Panc1 (cell line): Measurements from ENCODE around the gene DHX8. TPM values are rescaled to one million over a fixed set of nuclear protein-coding genes. Genes with fewer than 3 reads are reported as not detected.

Experiments
- ATAC-seq: fragments of 200-7000 bp; cut with Tn5 transposase; 2 replicates; pipeline ENCODE4 v1.9.1; 2020; ENCODE audit warnings: mild to moderate bottlenecking, moderate library complexity
- BruUV-seq: library from RNA; stranded (reverse); fragments of 400-500 nt; replicated peaks from 2 replicates; lab custom pipeline; 2021; lab: Mats Ljungman, UMichigan
- CTCF ChIA-PET: fragments of 300-600 bp; sonication (Branson Sonifier 250); formaldehyde crosslinking; loops from one replicate; lab custom pipeline; 2022; ENCODE audit warnings: antibody characterized with exemption; lab: Charles Lee
- POLR2A ChIA-PET: fragments of 300-600 bp; sonication (Branson Sonifier 250); formaldehyde crosslinking; loops from one replicate; lab custom pipeline; 2022; ENCODE audit warnings: antibody characterized with exemption; lab: Charles Lee
- DNase-seq: peaks from one replicate; pipeline ENCODE4 v3.0.0-alpha.2; 2010; ENCODE audit warnings: low read depth, low spot score
- H3K27ac ChIP-seq: 2 replicates; pipeline ENCODE4 v1.5.1; 2011; ENCODE audit warnings: mild to moderate bottlenecking, low read length, inconsistent platforms
- H3K27me3 ChIP-seq: fragments of 200-500 bp; sonication (Bioruptor generic); 2 replicates; pipeline ENCODE4 v1.6.0; 2014; ENCODE audit warnings: low read length, inconsistent platforms; ENCODE audit not compliant: control insufficient read depth, insufficient read depth
- H3K36me3 ChIP-seq: fragments of 200-500 bp; sonication (Bioruptor generic); 2 replicates; pipeline ENCODE4 v1.5.1; 2014; ENCODE audit warnings: inconsistent platforms, mild to moderate bottlenecking, low read length, moderate library complexity; ENCODE audit not compliant: control insufficient read depth, insufficient read depth
- H3K4me1 ChIP-seq: 2 replicates; pipeline ENCODE4 v1.5.1; 2011; ENCODE audit warnings: inconsistent platforms, mild to moderate bottlenecking, low read length, moderate library complexity; ENCODE audit not compliant: control insufficient read depth, insufficient read depth
- H3K4me3 ChIP-seq, 2 experiments: 2 replicates each; pipeline ENCODE4 v1.5.1; 2011 to 2012; ENCODE audit warnings: low read depth in 2 of 2, low read length in 2 of 2, mild to moderate bottlenecking in 2 of 2, inconsistent platforms in 1 of 2, moderate library complexity in 1 of 2
- H3K9me3 ChIP-seq: fragments of 200-500 bp; sonication (Bioruptor generic); 2 replicates; pipeline ENCODE4 v1.5.1; 2014; ENCODE audit warnings: low read depth, mild to moderate bottlenecking, inconsistent platforms, low read length, moderate library complexity; ENCODE audit not compliant: control insufficient read depth, insufficient read depth
- POLR2AphosphoS5 ChIP-seq: IDR thresholded peaks from 2 replicates; pipeline ENCODE4 v1.6.1; 2012; ENCODE audit warnings: mild to moderate bottlenecking, low read depth, low read length, moderate library complexity
- SIN3A ChIP-seq: IDR thresholded peaks from 2 replicates; pipeline ENCODE4 v1.6.1; 2012; ENCODE audit warnings: low read depth, mild to moderate bottlenecking, low read length, moderate library complexity, borderline replicate concordance; ENCODE audit not compliant: insufficient read depth
- TCF7L2 ChIP-seq: IDR thresholded peaks from 2 replicates; pipeline ENCODE4 v1.6.1; 2011; ENCODE audit warnings: mild to moderate bottlenecking, low read depth, low read length, inconsistent platforms
- in situ Hi-C: cut with HindIII; loops from 2 replicates; pipeline ENCODE4 v1.10.0; 2016; ENCODE audit warnings: low sequenced_read_pairs, low pct_unique_long_range_greater_than_20kb
- intact Hi-C: fragments of 100-400 bp; cut with micrococcal nuclease; formaldehyde crosslinking; loops from one replicate; pipeline ENCODE4 v1.10.0; 2022; ENCODE audit not compliant: unreplicated experiment
- total RNA-seq: library from RNA; stranded (reverse); gene quantifications from one replicate; pipeline ENCODE4 v1.2.1, GENCODE V29; 2021; ENCODE audit not compliant: unreplicated experiment
- TF ChIP-seq, protein P1 (sequence below): fragments of 450-650 bp; IDR thresholded peaks from 2 replicates; pipeline ENCODE4 v1.5.1; 2017; ENCODE audit warnings: mild to moderate bottlenecking
- TF ChIP-seq, protein P2 (sequence below), 2 experiments: IDR thresholded peaks; 2 replicates each; pipeline ENCODE4 v1.6.1; 2011 to 2012; ENCODE audit warnings: low read depth in 2 of 2, control low read depth in 1 of 2, low read length in 1 of 2, mild to moderate bottlenecking in 1 of 2, moderate library complexity in 1 of 2; ENCODE audit not compliant: insufficient read depth in 1 of 2

Gene DHX8
- total RNA-seq, 1 experiment from 2014 or later, result 45.6 TPM

DNA sequence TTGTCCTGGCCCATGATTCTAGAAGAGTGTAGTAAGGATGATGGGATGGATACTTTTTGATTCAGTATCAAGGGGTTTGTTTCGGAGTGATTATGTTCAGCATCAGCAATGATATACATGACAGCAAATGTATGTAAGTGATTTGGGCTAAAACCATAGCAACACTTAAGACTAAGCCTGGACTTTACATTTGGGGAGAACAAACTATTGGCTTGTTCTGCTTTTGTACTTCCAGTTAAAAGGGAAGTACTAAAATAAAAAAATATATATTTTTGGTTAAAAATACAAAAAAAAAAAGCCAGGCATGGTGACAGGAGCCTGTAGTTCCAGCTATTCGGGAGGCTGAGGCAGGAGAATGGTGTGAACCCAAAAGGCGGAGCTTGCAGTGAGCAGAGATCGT, 20.5 kb upstream of the DHX8 start:
- Histone ChIP-seq H3K4me1 (no peaks in the 10 kb centered on the region), H3K27me3 (no peaks in the 10 kb centered on the region), H3K27ac (no peak overlapping the region), H3K4me3 (no peak overlapping the region), H3K9me3 (no peaks in the 10 kb centered on the region), H3K36me3 (no peaks in the 10 kb centered on the region)
- TF ChIP-seq POLR2AphosphoS5, result no peak
- TF ChIP-seq, protein P1, sequence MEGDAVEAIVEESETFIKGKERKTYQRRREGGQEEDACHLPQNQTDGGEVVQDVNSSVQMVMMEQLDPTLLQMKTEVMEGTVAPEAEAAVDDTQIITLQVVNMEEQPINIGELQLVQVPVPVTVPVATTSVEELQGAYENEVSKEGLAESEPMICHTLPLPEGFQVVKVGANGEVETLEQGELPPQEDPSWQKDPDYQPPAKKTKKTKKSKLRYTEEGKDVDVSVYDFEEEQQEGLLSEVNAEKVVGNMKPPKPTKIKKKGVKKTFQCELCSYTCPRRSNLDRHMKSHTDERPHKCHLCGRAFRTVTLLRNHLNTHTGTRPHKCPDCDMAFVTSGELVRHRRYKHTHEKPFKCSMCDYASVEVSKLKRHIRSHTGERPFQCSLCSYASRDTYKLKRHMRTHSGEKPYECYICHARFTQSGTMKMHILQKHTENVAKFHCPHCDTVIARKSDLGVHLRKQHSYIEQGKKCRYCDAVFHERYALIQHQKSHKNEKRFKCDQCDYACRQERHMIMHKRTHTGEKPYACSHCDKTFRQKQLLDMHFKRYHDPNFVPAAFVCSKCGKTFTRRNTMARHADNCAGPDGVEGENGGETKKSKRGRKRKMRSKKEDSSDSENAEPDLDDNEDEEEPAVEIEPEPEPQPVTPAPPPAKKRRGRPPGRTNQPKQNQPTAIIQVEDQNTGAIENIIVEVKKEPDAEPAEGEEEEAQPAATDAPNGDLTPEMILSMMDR, result no peak
- no peak for TF ChIP-seq TCF7L2
- TF ChIP-seq SIN3A, result no peak
- TF ChIP-seq, protein P2, sequence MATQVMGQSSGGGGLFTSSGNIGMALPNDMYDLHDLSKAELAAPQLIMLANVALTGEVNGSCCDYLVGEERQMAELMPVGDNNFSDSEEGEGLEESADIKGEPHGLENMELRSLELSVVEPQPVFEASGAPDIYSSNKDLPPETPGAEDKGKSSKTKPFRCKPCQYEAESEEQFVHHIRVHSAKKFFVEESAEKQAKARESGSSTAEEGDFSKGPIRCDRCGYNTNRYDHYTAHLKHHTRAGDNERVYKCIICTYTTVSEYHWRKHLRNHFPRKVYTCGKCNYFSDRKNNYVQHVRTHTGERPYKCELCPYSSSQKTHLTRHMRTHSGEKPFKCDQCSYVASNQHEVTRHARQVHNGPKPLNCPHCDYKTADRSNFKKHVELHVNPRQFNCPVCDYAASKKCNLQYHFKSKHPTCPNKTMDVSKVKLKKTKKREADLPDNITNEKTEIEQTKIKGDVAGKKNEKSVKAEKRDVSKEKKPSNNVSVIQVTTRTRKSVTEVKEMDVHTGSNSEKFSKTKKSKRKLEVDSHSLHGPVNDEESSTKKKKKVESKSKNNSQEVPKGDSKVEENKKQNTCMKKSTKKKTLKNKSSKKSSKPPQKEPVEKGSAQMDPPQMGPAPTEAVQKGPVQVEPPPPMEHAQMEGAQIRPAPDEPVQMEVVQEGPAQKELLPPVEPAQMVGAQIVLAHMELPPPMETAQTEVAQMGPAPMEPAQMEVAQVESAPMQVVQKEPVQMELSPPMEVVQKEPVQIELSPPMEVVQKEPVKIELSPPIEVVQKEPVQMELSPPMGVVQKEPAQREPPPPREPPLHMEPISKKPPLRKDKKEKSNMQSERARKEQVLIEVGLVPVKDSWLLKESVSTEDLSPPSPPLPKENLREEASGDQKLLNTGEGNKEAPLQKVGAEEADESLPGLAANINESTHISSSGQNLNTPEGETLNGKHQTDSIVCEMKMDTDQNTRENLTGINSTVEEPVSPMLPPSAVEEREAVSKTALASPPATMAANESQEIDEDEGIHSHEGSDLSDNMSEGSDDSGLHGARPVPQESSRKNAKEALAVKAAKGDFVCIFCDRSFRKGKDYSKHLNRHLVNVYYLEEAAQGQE (IDR thresholded peaks at IDR 0.05; ENCODE audit: insufficient read depth in 1 of 2, low read depth in 2 of 2, low read length in 1 of 2), result no peak
- BruUV-seq, result no TSS peak
- ATAC-seq (no peak), DNase-seq (no peak)
- in situ Hi-C loops (no loop called here), intact Hi-C loops (no loop called here)
- POLR2A ChIA-PET, result interaction anchor here (0.7 kb wide), 1 partner anchor 65 kb away, joined by 13 read pairs; the partner anchor contains the start of gene ARL4D
- CTCF ChIA-PET, result no interaction called here

- Histone ChIP-seq H3K27me3 (no peaks in the 10 kb centered on the region), H3K27ac (no peak overlapping the region), H3K4me3 (no peak overlapping the region), H3K4me1 (no peaks in the 10 kb centered on the region), H3K9me3 (no peaks in the 10 kb centered on the region), H3K36me3 (no peaks in the 10 kb centered on the region)
- intact Hi-C loops (no loop called here), in situ Hi-C loops (no loop called here)
- no peak for DNase-seq
- BruUV-seq, result no TSS peak
- ChIA-PET CTCF (no interaction called here), POLR2A (interaction anchor here (0.5 kb wide), 1 partner anchor 37 kb away, joined by 4 read pairs; no protein-coding TSS in a partner anchor)
- TF ChIP-seq SIN3A (no peak), POLR2AphosphoS5 (no peak), TCF7L2 (no peak)
- TF ChIP-seq, protein P2 (IDR thresholded peaks at IDR 0.05; ENCODE audit: insufficient read depth in 1 of 2, low read depth in 2 of 2, low read length in 1 of 2), result no peak
- TF ChIP-seq, protein P1, result no peak
- no peak for ATAC-seq
Observed at GRCh38 chr17:43464046-43464445, 19.7 kb upstream of the DHX8 start.
